AG10803 (cell line): Measurements from ENCODE around the gene TNP2.

Source experiments
- DNase-seq: peaks from one replicate; pipeline ENCODE4 v3.0.0; 2010; ENCODE audit warnings: low read depth
- H3K4me3 ChIP-seq: 2 replicates; pipeline ENCODE4 v1.5.1; 2011; ENCODE audit warnings: mild to moderate bottlenecking, low read length, control low read depth
- TF ChIP-seq, protein P1 (sequence below): conservative IDR thresholded peaks from 2 replicates; pipeline ENCODE4 v1.5.1; 2011; ENCODE audit warnings: mild to moderate bottlenecking, low read length, control low read depth, inconsistent platforms

Gene TNP2

DNA sequence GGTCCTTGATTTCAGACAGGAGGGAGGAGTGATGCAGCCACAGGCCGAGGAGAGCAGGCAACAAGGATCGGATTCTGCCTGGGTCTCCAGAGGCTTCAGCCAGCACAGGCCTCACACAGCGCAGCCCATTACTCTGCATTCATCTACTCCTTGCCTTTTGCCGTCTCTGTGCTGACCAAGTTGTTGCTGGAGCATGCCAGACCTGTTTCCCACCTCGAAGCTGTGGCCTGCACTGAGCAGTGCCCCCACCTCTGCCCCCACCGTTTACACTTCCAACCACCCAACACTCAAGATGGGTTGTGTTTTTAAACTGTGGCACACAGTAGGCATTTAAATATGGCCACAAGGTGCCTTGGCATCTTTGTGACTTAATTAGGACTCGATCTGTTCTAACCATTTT lies 5.8 kb upstream of the TNP2 start:
- DNase-seq, result no peak
- no peak overlapping the region for H3K4me3 ChIP-seq
- TF ChIP-seq, protein P1, sequence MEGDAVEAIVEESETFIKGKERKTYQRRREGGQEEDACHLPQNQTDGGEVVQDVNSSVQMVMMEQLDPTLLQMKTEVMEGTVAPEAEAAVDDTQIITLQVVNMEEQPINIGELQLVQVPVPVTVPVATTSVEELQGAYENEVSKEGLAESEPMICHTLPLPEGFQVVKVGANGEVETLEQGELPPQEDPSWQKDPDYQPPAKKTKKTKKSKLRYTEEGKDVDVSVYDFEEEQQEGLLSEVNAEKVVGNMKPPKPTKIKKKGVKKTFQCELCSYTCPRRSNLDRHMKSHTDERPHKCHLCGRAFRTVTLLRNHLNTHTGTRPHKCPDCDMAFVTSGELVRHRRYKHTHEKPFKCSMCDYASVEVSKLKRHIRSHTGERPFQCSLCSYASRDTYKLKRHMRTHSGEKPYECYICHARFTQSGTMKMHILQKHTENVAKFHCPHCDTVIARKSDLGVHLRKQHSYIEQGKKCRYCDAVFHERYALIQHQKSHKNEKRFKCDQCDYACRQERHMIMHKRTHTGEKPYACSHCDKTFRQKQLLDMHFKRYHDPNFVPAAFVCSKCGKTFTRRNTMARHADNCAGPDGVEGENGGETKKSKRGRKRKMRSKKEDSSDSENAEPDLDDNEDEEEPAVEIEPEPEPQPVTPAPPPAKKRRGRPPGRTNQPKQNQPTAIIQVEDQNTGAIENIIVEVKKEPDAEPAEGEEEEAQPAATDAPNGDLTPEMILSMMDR, result no peak

DNA sequence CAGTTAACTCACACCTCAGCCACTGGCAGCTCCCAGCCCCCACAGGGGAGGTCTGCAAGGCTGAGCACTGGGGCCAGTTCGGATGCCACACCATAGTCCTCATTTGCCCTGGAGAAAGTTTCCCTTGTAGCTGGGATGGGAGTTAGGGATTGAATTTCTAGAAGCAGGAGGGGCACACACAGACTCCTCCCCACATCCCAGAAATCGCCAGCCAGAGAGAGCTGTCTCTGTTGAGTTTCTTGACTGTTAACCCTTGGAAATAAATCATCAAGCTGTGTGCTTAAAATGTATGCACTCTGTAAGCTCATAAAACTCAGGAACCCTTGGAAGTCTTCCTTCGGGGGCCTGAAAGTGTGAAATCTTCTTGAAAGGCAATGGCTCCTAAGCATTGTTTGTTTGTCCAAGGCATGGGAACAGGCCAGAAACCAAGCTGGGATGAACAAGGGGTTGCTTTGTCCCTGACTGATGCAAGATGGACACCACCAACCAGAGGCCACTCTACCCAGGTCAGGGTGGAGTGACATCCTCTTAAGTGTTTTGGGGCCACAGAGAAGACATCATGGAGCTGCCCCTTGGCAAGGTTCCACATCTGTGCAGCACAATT lies 4.7 kb upstream of the TNP2 start:
- no peak overlapping the region for H3K4me3 ChIP-seq
- TF ChIP-seq, protein P1, result no peak
- DNase-seq, result no peak

DNA sequence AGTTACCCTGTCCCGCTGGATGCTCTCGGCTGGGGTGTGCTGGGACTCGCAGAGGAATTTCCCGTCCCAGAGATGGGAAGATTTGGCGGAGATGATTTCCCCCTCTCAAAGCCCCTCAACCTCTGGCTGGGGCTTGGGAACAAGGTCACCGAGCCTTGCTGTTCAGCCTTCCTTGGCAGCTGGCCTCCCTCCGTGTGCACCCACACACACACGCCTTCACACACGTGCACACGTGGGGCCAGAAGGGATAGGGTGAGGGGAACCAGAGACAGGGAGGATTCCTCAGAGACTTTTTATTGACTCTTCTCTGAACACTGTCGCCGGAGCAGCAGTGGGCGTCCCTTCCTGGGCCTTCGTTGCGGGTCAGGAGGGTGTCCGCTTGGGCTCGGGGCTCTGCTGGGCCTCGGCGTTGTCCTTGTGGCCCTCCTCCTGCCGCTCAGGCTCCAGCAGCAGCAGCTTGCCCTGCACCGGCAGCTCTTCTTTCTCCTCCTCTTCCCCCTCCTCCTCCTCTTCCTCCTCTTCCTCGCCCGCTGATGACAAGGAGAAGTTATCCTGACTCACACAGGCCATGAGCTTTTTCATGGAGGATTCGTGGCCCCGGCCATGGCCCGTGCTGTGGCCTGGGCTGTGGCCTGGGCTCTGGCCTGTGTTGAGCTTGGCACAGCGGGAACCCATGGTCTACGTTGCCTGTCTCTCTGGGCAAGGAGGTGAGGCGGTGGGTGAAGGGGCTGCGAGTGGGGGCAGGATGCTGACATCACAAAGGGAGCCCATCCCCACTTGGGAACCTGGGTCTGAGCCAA lies 4.0 kb upstream of the TNP2 start, which contains the start of gene PRM3:
Gene PRM3 (minus strand): TSS at position 709 of the 800 bp plus-strand sequence. CDS start 34 bp downstream, at position 675.
- no peak for DNase-seq
- no peak within 1 kb of the TSS for H3K4me3 ChIP-seq
- TF ChIP-seq, protein P1, result no peak

DNA sequence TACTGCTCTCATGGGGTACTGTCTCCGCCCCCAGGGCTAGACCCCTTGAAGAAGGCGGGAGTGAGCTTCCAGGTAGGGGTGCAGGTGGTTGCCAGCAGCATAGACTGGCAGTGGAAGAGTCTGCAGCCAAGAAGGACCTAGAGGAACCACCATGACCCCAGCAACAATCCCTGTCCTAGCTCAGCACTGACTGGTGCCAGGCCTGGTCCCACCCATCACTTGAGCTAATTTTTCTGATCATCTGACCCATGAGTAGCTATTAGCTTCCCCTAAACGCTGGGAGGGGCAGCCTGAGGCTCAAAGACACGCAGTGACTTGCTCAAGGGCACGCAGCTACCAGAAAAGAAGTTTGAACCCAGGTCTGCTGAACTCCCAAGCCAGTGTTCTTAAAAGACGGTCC lies 3.4 kb upstream of the TNP2 start:
- no peak for DNase-seq
- H3K4me3 ChIP-seq, result no peak overlapping the region
- TF ChIP-seq, protein P1, result no peak

GRCh38 chr16:11271610-11272009 lies 2.5 kb upstream of the TNP2 start:
- no peak for DNase-seq
- TF ChIP-seq, protein P1, result no peak
- H3K4me3 ChIP-seq, result no peak overlapping the region

GRCh38 chr16:11270602-11271162 lies 1.6 kb upstream of the TNP2 start:
- H3K4me3 ChIP-seq, result no peak overlapping the region
- TF ChIP-seq, protein P1, result no peak
- no peak for DNase-seq

DNA sequence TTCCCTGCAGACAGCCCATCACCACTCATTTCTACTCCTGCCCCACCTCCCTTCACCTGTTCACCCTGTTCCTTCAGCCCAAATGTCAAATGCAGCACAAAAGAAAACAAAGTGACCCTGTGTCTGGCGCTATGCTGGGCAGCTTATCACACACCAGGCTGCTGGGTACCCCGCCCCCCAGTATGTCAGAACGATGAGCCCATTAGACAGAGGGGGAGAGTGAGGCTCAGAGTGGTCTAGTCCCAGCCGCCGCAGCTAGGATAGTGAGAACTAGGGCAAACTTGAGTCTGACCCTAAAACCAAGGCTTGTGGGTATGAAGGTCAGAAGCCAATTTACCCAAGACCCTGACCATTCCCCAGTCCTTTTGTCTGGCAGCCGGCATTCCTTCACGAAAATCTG lies 4.0 kb downstream of the TNP2 start:
- no peak for DNase-seq
- H3K4me3 ChIP-seq, result no peak overlapping the region
- TF ChIP-seq, protein P1, result no peak
